Panc1 (cell line): ENCODE results near the gene LMNTD2. TPM values are rescaled to one million over a fixed set of nuclear protein-coding genes. Genes with fewer than 3 reads are reported as not detected.

Source experiments
- ATAC-seq: fragments of 200-7000 bp; cut with Tn5 transposase; 2 replicates; pipeline ENCODE4 v1.9.1; 2020; ENCODE audit warnings: mild to moderate bottlenecking, moderate library complexity
- BruUV-seq: library from RNA; stranded (reverse); fragments of 400-500 nt; replicated peaks from 2 replicates; lab custom pipeline; 2021; lab: Mats Ljungman, UMichigan
- CTCF ChIA-PET: fragments of 300-600 bp; sonication (Branson Sonifier 250); formaldehyde crosslinking; loops from one replicate; lab custom pipeline; 2022; ENCODE audit warnings: antibody characterized with exemption; lab: Charles Lee
- POLR2A ChIA-PET: fragments of 300-600 bp; sonication (Branson Sonifier 250); formaldehyde crosslinking; loops from one replicate; lab custom pipeline; 2022; ENCODE audit warnings: antibody characterized with exemption; lab: Charles Lee
- DNase-seq: peaks from one replicate; pipeline ENCODE4 v3.0.0-alpha.2; 2010; ENCODE audit warnings: low read depth, low spot score
- H3K27ac ChIP-seq: 2 replicates; pipeline ENCODE4 v1.5.1; 2011; ENCODE audit warnings: mild to moderate bottlenecking, low read length, inconsistent platforms
- H3K27me3 ChIP-seq: fragments of 200-500 bp; sonication (Bioruptor generic); 2 replicates; pipeline ENCODE4 v1.6.0; 2014; ENCODE audit warnings: low read length, inconsistent platforms; ENCODE audit not compliant: control insufficient read depth, insufficient read depth
- H3K36me3 ChIP-seq: fragments of 200-500 bp; sonication (Bioruptor generic); 2 replicates; pipeline ENCODE4 v1.5.1; 2014; ENCODE audit warnings: inconsistent platforms, mild to moderate bottlenecking, low read length, moderate library complexity; ENCODE audit not compliant: control insufficient read depth, insufficient read depth
- H3K4me1 ChIP-seq: 2 replicates; pipeline ENCODE4 v1.5.1; 2011; ENCODE audit warnings: inconsistent platforms, mild to moderate bottlenecking, low read length, moderate library complexity; ENCODE audit not compliant: control insufficient read depth, insufficient read depth
- H3K4me3 ChIP-seq, 2 experiments: 2 replicates each; pipeline ENCODE4 v1.5.1; 2011 to 2012; ENCODE audit warnings: low read depth in 2 of 2, low read length in 2 of 2, mild to moderate bottlenecking in 2 of 2, inconsistent platforms in 1 of 2, moderate library complexity in 1 of 2
- H3K9me3 ChIP-seq: fragments of 200-500 bp; sonication (Bioruptor generic); 2 replicates; pipeline ENCODE4 v1.5.1; 2014; ENCODE audit warnings: low read depth, mild to moderate bottlenecking, inconsistent platforms, low read length, moderate library complexity; ENCODE audit not compliant: control insufficient read depth, insufficient read depth
- POLR2AphosphoS5 ChIP-seq: IDR thresholded peaks from 2 replicates; pipeline ENCODE4 v1.6.1; 2012; ENCODE audit warnings: mild to moderate bottlenecking, low read depth, low read length, moderate library complexity
- in situ Hi-C: cut with HindIII; loops from 2 replicates; pipeline ENCODE4 v1.10.0; 2016; ENCODE audit warnings: low sequenced_read_pairs, low pct_unique_long_range_greater_than_20kb
- intact Hi-C: fragments of 100-400 bp; cut with micrococcal nuclease; formaldehyde crosslinking; loops from one replicate; pipeline ENCODE4 v1.10.0; 2022; ENCODE audit not compliant: unreplicated experiment
- total RNA-seq: library from RNA; stranded (reverse); gene quantifications from one replicate; pipeline ENCODE4 v1.2.1, GENCODE V29; 2021; ENCODE audit not compliant: unreplicated experiment
- TF ChIP-seq, protein P1 (sequence below): fragments of 450-650 bp; IDR thresholded peaks from 2 replicates; pipeline ENCODE4 v1.5.1; 2017; ENCODE audit warnings: mild to moderate bottlenecking
- TF ChIP-seq, protein P2 (sequence below), 2 experiments: IDR thresholded peaks; 2 replicates each; pipeline ENCODE4 v1.6.1; 2011 to 2012; ENCODE audit warnings: low read depth in 2 of 2, control low read depth in 1 of 2, low read length in 1 of 2, mild to moderate bottlenecking in 1 of 2, moderate library complexity in 1 of 2; ENCODE audit not compliant: insufficient read depth in 1 of 2

LMNTD2 gene
- total RNA-seq, 1 experiment from 2014 or later: 21.8 TPM

DNA sequence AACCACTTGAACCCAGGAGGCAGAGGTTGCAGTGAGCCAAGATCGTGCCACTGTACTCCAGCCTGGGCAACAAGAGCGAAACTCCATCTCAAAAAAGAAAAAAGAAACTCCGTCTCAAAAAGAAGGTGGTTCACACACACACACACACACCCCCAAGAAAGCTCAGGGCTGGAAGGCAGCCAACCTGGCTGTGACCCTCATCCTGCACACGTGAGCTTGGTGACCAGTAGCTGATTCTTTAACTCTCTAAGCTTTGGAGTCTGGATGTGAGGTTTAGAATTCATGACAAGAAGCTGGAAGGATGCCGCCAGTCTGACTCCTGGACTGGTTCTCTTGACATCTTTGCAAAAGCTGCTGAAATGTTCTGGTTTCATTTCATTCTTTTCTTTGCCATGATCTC lies 51.6 kb downstream of the LMNTD2 start:
- POLR2A ChIA-PET: interaction anchor here (0.6 kb wide), 1 partner anchor 27 kb away, joined by 3 read pairs; no protein-coding TSS in a partner anchor
- CTCF ChIA-PET: no interaction called here
- DNase-seq: no peak
- in situ Hi-C loops: no loop called here
- intact Hi-C loops: no loop called here
- Histone ChIP-seq H3K27me3 (no peaks in the 10 kb centered on the region), H3K4me3 (no peak overlapping the region), H3K27ac (no peak overlapping the region), H3K4me1 (peaks cover 17% of the 10 kb centered on the region), H3K9me3 (no peaks in the 10 kb centered on the region), H3K36me3 (peaks cover 2% of the 10 kb centered on the region; the same call in 1 of the 2 replicates)
- ATAC-seq: no peak
- TSS peak; percentile 72 for BruUV-seq
- TF ChIP-seq POLR2AphosphoS5: no peak
- TF ChIP-seq, protein P1, sequence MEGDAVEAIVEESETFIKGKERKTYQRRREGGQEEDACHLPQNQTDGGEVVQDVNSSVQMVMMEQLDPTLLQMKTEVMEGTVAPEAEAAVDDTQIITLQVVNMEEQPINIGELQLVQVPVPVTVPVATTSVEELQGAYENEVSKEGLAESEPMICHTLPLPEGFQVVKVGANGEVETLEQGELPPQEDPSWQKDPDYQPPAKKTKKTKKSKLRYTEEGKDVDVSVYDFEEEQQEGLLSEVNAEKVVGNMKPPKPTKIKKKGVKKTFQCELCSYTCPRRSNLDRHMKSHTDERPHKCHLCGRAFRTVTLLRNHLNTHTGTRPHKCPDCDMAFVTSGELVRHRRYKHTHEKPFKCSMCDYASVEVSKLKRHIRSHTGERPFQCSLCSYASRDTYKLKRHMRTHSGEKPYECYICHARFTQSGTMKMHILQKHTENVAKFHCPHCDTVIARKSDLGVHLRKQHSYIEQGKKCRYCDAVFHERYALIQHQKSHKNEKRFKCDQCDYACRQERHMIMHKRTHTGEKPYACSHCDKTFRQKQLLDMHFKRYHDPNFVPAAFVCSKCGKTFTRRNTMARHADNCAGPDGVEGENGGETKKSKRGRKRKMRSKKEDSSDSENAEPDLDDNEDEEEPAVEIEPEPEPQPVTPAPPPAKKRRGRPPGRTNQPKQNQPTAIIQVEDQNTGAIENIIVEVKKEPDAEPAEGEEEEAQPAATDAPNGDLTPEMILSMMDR: no peak
- TF ChIP-seq, protein P2, sequence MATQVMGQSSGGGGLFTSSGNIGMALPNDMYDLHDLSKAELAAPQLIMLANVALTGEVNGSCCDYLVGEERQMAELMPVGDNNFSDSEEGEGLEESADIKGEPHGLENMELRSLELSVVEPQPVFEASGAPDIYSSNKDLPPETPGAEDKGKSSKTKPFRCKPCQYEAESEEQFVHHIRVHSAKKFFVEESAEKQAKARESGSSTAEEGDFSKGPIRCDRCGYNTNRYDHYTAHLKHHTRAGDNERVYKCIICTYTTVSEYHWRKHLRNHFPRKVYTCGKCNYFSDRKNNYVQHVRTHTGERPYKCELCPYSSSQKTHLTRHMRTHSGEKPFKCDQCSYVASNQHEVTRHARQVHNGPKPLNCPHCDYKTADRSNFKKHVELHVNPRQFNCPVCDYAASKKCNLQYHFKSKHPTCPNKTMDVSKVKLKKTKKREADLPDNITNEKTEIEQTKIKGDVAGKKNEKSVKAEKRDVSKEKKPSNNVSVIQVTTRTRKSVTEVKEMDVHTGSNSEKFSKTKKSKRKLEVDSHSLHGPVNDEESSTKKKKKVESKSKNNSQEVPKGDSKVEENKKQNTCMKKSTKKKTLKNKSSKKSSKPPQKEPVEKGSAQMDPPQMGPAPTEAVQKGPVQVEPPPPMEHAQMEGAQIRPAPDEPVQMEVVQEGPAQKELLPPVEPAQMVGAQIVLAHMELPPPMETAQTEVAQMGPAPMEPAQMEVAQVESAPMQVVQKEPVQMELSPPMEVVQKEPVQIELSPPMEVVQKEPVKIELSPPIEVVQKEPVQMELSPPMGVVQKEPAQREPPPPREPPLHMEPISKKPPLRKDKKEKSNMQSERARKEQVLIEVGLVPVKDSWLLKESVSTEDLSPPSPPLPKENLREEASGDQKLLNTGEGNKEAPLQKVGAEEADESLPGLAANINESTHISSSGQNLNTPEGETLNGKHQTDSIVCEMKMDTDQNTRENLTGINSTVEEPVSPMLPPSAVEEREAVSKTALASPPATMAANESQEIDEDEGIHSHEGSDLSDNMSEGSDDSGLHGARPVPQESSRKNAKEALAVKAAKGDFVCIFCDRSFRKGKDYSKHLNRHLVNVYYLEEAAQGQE (IDR thresholded peaks at IDR 0.05; ENCODE audit: insufficient read depth in 1 of 2, low read depth in 2 of 2, low read length in 1 of 2): no peak

DNA sequence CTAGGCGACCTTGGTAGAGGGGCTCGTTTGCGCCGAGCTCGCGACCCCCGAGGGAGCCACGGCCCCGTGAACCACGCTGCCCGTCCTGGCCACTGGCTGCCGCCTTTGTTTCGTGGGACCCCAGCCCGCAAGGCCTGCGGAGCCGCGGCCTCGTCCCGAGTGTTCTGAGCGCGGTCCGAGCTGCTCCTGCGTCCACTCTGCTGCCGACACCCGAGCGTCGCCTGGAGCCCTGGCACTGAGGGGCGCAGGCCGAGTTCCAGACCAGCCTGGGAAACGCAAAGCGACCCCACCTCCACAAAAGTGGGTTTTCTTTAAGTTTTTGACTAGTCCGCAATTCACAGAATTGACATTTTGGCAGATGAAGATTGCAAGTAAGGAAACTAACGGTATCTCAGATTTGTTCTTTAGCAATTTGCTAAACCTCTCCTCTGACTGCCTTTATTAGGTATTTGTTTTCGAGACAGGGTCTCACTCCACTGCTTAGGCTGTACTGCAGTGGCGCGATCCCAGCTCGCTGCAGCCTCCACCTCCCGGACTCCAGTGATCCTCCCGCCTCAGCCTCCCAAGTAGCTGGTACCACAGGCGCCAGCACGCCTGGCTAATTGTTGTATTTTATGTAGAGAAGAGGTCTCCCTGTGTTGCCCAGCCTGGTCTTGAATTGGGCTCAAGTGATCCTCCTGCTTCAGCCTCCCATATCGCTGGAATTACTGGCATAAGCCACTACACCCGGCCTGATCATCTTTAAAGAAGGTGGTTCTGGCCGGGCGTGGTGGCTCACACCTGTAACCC lies 52.6 kb downstream of the LMNTD2 start:
- DNase-seq (no peak), ATAC-seq (no peak)
- H3K4me3 ChIP-seq: peak overlapping the region; percentile 73 to 84
- TF ChIP-seq, protein P1: no peak
- intact Hi-C loops (no loop called here), in situ Hi-C loops (no loop called here)
- H3K4me1 ChIP-seq: peaks cover 22% of the 10 kb centered on the region
- ChIA-PET POLR2A (no interaction called here), CTCF (no interaction called here)
- H3K9me3 ChIP-seq: no peaks in the 10 kb centered on the region
- H3K27me3 ChIP-seq: no peaks in the 10 kb centered on the region
- H3K27ac ChIP-seq: peak overlapping the region; percentile 81
- BruUV-seq: TSS peak; percentile 27
- peaks cover 2% of the 10 kb centered on the region; the same call in 1 of the 2 replicates for H3K36me3 ChIP-seq
